Stimulated activated CD8-positive, alpha-beta memory T cell treated with anti-CD3 and anti-CD28 coated beads, Interleukin-7, amount 100 ng/mL, for 1 hour (primary cell): Measurements from ENCODE around the gene CLIP2.
A peak's percentile ranks its signal among the peaks of the same experiment; 100 is the strongest.
"Not testable (repeated sequence)": the region's sequence is repeated elsewhere in the genome, so short reads cannot be mapped to it uniquely, and the experiment has no call there.

Experiments used
- DNase-seq, 2 donors: peaks; one replicate each; pipeline ENCODE4 v3.0.0-alpha.2; 2020; ENCODE audit warnings: low read depth in 2 of 2

CLIP2 gene

DNA sequence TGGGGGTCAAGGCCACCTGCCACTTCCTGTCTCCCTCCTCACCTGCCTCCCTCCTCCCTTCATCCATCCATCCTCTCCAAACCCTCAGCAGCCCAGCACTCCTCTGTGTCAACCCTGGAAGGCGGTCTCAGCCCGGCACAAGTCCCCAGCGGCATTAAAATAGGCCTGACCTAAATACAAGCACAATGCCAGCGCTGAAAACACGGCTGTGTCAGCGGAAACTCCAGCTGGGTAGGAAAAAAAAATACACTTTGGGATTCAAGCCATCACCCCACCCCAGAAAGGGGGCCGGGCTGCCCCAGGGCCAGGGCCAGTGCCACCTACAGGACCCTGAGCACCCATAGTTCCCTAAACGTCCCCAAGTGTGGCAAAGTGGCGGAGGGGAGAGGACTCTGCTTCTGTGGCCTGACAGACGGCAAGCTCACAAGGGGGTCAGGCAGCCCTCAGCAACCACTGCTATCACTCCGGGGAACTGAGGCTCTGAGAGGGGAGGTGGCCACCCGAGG, 141.8 kb downstream of the CLIP2 start:
- no peak for DNase-seq

DNA sequence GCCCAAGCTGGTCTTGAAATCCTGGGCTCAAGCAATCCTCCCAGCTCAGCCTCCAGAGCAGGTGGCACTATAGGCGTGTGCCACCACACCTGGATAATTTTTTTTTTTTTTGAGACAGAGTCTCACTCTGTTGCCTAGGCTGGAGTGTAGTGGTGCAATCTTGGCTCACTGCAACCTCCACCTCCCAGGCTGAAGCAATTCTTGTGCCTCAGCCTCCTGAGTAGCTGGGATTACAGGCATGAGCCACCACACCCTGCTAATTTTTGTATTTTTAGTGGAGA, 148.0 kb downstream of the CLIP2 start:
- DNase-seq, result not testable (repeated sequence)

DNA sequence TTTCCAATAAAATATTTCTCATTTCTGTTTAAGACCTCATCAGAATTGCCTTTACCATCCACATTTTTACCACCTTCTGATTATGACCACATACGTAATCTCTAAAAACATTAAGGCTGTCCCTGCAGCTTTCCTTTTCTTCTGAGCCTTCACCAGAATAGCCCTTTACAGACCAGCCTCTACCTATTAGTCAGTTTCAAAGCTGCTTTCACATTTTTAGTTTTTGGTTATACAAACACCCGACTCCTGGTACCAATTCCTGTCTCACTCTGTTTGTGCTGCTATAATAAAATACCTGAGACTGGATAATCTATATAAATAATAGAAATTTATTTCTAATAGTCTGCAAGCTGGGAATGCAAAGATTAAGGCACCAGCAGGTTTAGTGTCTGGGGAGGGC, 149.1 kb downstream of the CLIP2 start:
- no peak for DNase-seq

DNA sequence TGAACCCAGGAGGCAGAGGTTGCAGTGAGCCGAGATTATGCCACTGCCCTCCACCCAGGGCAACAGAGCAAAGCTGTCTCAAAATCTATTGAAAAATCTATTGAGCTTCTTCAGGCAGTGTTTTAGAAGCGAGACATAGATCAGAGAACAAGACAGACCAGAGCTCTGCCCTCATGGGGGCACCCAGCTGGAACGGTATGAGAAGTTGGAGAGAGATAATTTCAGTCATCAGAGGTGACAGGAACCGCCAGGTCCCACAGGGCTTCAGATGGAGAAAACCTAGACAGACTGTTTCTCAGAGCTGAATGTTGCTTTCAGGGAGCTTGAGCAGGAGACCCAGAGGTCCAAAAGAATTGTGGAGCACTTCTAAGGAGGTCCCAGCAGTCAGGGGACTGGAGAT, 150.3 kb downstream of the CLIP2 start:
- no peak for DNase-seq

DNA sequence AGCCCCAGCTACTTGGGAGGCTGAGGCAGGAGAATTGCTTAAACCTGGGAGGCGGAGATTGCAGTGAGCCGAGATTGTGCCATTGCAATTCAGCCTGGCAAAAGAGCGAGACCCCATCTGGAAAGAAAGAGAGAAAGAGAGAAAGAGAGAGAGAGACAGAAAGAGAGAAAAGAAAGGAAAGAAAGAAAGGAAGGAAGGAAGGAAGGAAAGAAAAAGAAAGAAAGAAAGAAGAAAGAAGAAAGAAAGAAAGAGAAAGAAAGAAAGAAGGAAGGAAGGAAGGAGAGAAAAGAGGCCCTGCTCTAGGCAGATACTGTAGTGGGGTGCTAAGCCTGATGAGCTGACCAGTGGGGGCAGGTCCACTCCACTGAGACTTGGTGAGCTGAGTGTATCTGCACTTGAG, 150.9 kb downstream of the CLIP2 start:
- DNase-seq, result not testable (repeated sequence)

DNA sequence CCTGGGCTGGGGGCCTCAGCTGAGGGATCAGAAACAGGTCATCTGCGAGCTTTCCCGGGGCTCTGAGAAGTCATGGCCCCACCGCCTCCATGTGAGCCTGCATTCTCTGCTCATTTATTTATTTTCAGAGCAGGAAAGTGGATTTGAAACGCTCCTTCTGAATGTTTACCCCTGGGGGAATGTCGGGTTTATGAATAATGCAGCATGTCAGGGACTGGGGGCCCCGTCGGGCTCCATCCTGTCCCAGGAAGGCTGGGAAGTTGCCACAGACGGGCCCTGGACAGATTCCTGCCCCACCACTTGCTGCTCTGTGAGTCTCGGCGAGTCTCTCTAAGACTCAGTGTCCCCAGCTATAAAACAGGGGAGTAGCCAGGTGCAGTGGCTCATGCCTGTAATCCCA, 152.6 kb downstream of the CLIP2 start:
- no peak for DNase-seq

DNA sequence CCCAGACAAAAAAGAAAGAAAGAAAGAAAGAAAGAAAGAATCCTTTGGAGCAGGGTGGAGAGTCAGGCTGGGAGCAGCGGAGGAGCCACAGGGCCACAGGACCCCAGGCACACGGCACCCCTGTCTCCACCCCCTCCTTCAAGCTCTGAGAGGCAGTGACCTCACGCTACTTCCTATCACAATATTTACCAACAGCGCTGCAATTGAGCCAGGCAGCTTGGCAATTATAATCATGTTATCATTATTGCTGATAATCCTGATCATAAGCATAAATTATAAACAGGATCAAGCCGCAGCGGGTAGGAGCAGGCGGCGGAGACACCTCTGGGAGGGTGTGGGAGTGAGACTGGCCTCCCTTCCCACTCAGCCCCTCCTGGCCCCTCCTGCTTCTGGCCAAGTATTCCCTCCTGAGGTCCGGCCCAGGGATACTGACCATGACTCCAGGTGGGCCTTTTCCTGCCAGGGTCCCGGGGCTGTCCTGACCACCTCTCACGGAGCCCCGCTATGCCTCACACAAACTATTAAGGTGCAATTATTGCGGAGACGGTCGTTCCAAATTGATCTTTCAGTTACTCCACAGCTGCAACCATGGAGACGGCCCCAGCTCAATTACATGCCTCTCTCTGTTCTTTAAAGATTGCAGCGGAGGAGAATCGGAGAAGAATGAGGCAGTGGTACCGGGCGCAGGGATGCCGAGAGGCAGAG, 154.5 kb downstream of the CLIP2 start:
- DNase-seq, result no peak

DNA sequence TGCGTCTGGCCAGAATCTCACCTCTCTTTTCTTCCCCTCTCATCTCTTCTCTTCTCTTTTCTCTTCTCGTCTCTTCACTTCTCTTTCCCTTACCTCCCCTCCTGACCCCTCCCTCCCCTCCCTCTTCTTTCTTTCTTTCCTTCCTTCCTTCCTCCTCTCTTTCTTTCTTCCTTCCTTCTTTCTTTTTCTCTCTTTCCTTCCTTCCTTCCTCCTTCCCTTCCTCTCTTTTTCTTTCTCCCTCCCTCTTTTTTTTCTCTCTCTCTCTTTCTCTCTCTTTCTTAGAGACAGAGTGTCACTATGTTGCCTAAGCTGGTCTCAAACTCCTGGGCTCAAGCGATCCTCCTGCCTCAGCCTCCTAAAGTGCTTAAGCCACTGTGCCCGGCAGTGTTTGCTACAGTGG, 159.9 kb downstream of the CLIP2 start:
- DNase-seq, result no peak

DNA sequence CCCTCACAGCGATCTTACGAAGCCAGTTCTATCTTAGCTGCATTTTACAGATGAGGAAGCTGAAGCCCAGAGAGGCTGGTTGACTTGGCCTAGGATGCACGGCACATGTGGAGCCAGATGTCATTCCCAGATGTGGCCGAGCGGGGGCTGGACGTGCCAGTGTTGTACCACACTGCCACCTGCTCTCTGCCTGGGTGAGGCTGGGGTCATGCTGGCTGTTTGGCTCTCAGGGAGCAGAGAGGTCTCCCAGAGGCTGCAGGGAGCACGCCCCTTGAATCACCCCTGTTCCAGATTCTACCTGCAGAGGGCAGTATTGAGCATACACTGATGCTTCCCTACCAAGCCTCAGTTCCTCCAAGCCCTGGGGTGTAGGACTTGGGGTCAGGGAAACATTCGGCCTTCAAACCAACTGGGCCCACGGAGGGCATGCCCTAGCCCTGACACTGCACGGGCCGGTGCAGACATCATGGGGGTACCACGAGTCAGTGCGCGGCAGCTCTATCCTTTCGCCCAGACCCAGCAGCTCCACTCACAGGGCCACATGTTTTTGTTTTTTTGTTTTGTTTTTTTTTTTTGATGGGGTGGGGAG, 160.7 kb downstream of the CLIP2 start:
- peak; percentile 26 to 51 for DNase-seq

DNA sequence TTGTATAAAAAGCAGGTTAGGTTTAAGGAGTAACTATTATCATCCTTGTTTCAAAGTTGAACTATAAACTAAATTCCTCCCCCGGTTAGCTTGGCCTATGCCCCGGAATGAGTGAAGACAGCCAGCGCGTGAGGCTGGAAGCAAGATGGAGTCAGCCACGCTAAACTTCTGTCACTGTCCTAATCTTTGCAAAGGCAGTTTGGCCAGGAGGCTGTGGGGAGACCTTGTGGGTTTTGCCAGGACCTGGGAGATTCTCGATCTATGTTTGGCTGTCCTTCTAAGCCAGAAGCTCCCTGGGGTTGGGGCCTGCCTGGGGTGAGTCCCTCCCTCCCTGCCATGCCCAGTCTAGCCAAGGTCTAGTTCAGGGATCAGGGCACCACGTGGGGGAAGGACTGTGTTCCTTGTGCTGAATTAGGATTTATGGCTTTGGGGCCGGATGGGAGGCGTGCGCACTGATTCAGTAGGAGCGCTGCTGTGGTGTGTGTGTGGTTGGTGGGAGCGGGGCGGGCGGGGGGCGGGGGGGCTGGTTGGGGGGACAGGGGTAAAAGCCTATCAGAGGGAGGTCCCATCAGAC, 163.6 kb downstream of the CLIP2 start:
- DNase-seq, result no peak

DNA sequence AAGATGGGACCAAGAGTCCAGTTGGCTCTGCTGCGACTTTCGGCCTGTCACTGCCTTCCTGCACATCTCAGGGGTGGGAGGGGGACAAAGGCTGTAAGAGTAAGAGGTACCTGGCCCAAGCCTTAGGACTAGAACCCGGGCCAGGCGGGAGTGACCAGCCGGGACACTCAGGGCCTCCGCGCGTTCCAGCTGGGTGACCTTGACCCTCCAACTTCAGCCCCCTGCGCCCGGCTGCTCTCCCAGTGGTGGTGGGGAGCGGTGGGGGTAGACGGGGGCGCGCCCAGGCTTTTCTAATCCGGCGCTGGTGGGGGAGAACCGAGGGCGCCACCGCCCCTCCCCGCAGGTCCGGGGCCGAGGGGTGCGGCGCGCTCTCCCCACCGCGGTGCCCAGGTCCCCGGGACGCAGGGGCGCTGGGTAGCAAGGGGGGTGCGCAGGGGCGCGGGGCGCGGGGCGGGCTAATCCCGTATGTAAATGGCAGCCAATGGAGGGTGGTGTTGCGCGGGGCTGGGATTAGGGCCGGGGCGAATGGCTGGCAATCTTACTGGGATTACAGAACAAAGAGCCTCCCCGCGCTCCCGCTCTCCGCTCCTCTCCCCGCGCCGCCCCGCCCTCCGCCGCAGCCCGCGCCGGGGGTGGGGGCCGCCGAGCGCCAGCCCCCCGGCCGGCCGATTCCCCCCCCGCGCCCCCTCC, 164.3 kb downstream of the CLIP2 start, which contains the start of gene GTF2IRD1:
Gene GTF2IRD1, plus strand, starts transcription at position 585 of the 690 bp plus-strand sequence. CDS start 54,175 bp downstream, outside the sequence.
- no peak for DNase-seq

DNA sequence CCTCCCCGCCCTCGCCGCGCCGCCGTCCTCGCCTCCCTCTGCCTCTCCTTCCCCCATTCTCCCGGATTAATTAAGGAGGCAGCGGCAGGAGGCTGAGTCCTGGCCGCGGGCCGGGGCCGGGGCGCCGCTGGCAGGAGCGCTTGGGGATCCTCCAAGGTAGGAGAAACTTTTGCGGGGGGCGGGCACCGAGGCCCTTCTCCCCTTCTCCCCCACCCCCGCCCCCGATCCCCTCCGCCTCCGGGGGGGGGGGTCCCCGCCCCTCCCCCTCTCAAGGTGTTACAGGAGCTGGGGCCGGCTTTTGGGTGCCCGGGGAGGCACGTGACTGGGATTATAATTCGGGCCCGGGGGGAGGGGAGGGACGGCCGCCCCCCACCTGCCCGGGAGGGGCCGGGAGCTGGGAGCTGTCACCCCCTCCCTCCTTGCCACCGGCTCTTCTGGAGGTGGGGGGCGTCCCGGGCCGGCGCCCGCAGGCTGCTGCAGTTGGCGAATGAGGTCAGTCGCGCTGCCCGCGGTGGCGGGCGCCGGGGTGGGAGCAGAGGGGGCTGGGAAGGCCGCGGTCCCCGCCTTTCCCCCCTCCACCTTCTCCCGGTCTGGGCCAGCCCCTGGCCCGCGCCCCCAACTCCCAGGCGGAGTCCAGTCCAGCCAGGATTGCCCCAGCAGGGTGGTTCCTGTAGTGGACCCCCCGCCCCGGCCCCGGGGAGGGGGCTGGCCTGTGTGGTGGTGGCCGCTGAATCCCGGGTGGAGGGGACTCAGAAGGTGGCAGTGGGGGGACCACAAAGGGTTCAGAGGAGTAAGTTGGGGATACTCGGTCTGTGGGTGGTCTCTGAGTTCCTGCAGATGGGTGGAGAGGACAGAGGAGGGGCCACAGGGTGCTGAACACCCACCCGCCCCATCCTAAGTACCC, 165.1 kb downstream of the CLIP2 start:
- DNase-seq, result no peak

DNA sequence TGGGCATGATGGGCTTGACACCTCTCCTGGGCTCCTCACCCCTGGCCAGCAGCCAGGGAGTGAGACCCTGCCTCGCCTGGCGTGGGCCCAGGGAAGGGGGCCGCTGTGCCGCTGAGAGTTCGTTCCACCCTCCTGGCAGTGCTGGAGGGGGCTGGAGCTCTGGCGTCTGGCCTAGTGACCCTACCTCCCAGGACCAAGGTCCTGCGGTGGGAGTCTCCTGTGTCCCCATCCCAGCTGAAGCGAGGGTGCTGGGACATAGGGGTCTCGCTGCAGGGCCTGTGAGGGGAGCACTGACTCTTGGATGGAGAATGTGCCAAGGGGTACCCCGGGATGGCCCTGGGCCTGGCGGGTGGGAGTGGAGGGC, 165.7 kb downstream of the CLIP2 start:
- no peak for DNase-seq

DNA sequence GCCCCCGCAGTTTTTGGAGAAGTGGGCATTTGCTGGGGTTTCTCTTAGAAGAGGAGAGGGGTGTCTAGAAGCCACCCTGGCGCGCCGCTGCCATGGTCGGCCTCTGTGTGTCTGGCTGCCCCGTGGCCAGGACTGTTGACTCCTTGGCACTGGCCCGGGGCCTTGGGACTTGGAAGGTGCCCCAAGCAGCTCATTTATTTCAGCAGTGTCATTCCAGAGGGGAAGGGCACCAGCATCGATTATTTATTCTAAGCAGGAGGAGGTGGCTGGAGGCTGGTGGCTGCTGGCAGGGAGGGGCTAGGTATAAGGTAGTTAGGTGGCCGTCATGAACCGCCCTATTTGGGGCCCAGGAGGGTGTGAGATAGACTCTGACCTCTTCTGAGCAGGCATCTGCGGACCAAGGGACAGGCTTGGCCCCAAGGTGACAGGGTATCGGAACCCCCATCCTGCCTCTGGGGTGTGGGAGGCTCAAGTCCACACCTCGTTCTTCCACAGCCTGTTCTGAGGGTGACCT, 166.1 kb downstream of the CLIP2 start:
- DNase-seq, result no peak
